ENCODE results near the gene NELFA. TPM values are rescaled to one million over a fixed set of nuclear protein-coding genes. Genes with fewer than 3 reads are reported as not detected.

NELFA gene
- total RNA-seq, 1 donor, result 19.9 TPM

GRCh38 chr4:2044542-2045517 is 36.1 kb upstream of the NELFA start:
- H3K4me1 ChIP-seq (ENCODE audit: insufficient read depth, low read length), result peaks cover 6% of the 10 kb centered on the region
- peak; percentile 86 for DNase-seq (ENCODE audit: insufficient read length, low spot score, missing footprints)
- no peak overlapping the region for H2AFZ ChIP-seq (ENCODE audit: low read length)
- H3K27me3 ChIP-seq (ENCODE audit: insufficient read depth, low read length), result peaks cover 15% of the 10 kb centered on the region
- H3K4me3 ChIP-seq (ENCODE audit: insufficient read depth, low read length), result no peak overlapping the region
- TF ChIP-seq CTCF (IDR thresholded peaks at IDR 0.05; ENCODE audit: extremely low read depth, low read depth, low read length), result no peak
- H3K9me3 ChIP-seq (ENCODE audit: low read depth, low read length), result no peaks in the 10 kb centered on the region
- no peak overlapping the region for H3K27ac ChIP-seq (ENCODE audit: low read depth, low read length)
- H4K20me1 ChIP-seq (ENCODE audit: insufficient read depth, low read length), result peaks cover 3% of the 10 kb centered on the region
- H3K4me2 ChIP-seq (ENCODE audit: insufficient read depth, low read length), result no peak overlapping the region
- H3K36me3 ChIP-seq (ENCODE audit: insufficient read depth, low read length), result no peaks in the 10 kb centered on the region
- H3K79me2 ChIP-seq (ENCODE audit: insufficient read depth, low read length), result no peaks in the 10 kb centered on the region

- Histone ChIP-seq H3K4me2 (ENCODE audit: insufficient read depth, low read length) (no peak overlapping the region), H3K36me3 (ENCODE audit: insufficient read depth, low read length) (no peaks in the 10 kb centered on the region), H3K79me2 (ENCODE audit: insufficient read depth, low read length) (no peaks in the 10 kb centered on the region), H2AFZ (ENCODE audit: low read length) (no peak overlapping the region), H3K27ac (ENCODE audit: low read depth, low read length) (no peak overlapping the region), H3K4me3 (ENCODE audit: insufficient read depth, low read length) (no peak overlapping the region), H3K27me3 (ENCODE audit: insufficient read depth, low read length) (peaks cover 11% of the 10 kb centered on the region), H4K20me1 (ENCODE audit: insufficient read depth, low read length) (peaks cover 3% of the 10 kb centered on the region), H3K9me3 (ENCODE audit: low read depth, low read length) (no peaks in the 10 kb centered on the region), H3K4me1 (ENCODE audit: insufficient read depth, low read length) (peaks cover 6% of the 10 kb centered on the region)
- DNase-seq (ENCODE audit: insufficient read length, low spot score, missing footprints), result peak; percentile 63
- no peak for TF ChIP-seq CTCF (IDR thresholded peaks at IDR 0.05; ENCODE audit: extremely low read depth, low read depth, low read length)
Measured at GRCh38 chr4:2044119-2044485, 35.3 kb upstream of the NELFA start.

- Histone ChIP-seq H3K79me2 (ENCODE audit: insufficient read depth, low read length) (no peaks in the 10 kb centered on the region), H3K4me1 (ENCODE audit: insufficient read depth, low read length) (peaks cover 6% of the 10 kb centered on the region), H3K27ac (ENCODE audit: low read depth, low read length) (no peak overlapping the region), H4K20me1 (ENCODE audit: insufficient read depth, low read length) (peaks cover 3% of the 10 kb centered on the region), H3K4me3 (ENCODE audit: insufficient read depth, low read length) (no peak overlapping the region), H3K36me3 (ENCODE audit: insufficient read depth, low read length) (no peaks in the 10 kb centered on the region), H3K9me3 (ENCODE audit: low read depth, low read length) (no peaks in the 10 kb centered on the region), H2AFZ (ENCODE audit: low read length) (no peak overlapping the region), H3K4me2 (ENCODE audit: insufficient read depth, low read length) (no peak overlapping the region), H3K27me3 (ENCODE audit: insufficient read depth, low read length) (peaks cover 16% of the 10 kb centered on the region)
- no peak for TF ChIP-seq CTCF (IDR thresholded peaks at IDR 0.05; ENCODE audit: extremely low read depth, low read depth, low read length)
- DNase-seq (ENCODE audit: insufficient read length, low spot score, missing footprints), result peak; percentile 82
Measured at GRCh38 chr4:2043396-2044118, 34.8 kb upstream of the NELFA start.

- H3K36me3 ChIP-seq (ENCODE audit: insufficient read depth, low read length), result no peaks in the 10 kb centered on the region
- no peak for TF ChIP-seq CTCF (IDR thresholded peaks at IDR 0.05; ENCODE audit: extremely low read depth, low read depth, low read length)
- no peak overlapping the region for H3K27ac ChIP-seq (ENCODE audit: low read depth, low read length)
- peaks cover 3% of the 10 kb centered on the region for H4K20me1 ChIP-seq (ENCODE audit: insufficient read depth, low read length)
- peak overlapping the region; percentile 81 for H3K4me3 ChIP-seq (ENCODE audit: insufficient read depth, low read length)
- peak; percentile 77 for DNase-seq (ENCODE audit: insufficient read length, low spot score, missing footprints)
- H2AFZ ChIP-seq (ENCODE audit: low read length), result no peak overlapping the region
- peaks cover 19% of the 10 kb centered on the region for H3K27me3 ChIP-seq (ENCODE audit: insufficient read depth, low read length)
- no peak overlapping the region for H3K4me2 ChIP-seq (ENCODE audit: insufficient read depth, low read length)
- no peaks in the 10 kb centered on the region for H3K79me2 ChIP-seq (ENCODE audit: insufficient read depth, low read length)
- no peaks in the 10 kb centered on the region for H3K9me3 ChIP-seq (ENCODE audit: low read depth, low read length)
- peaks cover 6% of the 10 kb centered on the region for H3K4me1 ChIP-seq (ENCODE audit: insufficient read depth, low read length)
Measured at GRCh38 chr4:2042947-2043395, 34.2 kb upstream of the NELFA start.
